GM21786 (cell line): ENCODE measurements around the gene BCL7C.
A peak's percentile ranks its signal among the peaks of the same experiment; 100 is the strongest.
"Not testable (repeated sequence)": the region's sequence is repeated elsewhere in the genome, so short reads cannot be mapped to it uniquely, and the experiment has no call there.

Experiments
- ATAC-seq: cut with Tn5 transposase; IDR thresholded peaks from one replicate; pipeline ENCODE4 v1.9.1; 2021; ENCODE audit not compliant: unreplicated experiment

The BCL7C gene

DNA sequence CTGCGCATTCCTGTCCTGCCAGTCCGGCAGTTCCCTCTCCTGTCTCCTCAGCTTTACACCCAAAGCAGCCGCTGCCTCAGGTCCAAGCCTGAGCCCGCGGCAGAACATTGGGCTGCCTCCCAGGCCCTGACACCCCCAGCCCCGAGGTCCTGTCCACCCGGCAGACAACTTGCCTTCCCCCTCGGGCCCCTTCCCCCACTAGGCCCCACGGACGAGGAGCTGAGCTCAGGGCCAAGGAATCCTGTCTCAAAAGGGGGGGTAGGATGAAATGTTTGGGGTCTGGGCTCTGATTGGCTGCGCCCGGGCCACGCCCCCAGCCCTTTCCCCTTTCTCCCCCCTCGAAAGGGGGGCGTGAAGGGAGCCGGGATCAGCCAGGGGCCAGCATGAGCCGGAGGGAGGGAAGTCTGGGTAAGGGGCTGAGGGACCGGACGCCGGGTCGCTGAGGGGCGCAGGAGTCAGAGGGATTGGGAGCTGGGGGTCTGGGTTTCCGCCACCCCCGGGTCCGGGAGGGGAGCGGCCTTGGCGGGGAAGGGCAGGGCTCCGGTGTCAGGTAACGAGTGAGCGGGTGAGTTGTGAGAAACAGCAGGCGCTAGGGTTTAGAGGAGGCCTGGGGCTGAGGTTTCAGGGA is 2.5 kb upstream of the BCL7C start, which contains the start of gene CTF1:
Gene CTF1, plus strand, starts transcription at position 354 of the 628 bp plus-strand sequence. Its CDS starts 30 bp downstream, at position 384.
- no peak for ATAC-seq

DNA sequence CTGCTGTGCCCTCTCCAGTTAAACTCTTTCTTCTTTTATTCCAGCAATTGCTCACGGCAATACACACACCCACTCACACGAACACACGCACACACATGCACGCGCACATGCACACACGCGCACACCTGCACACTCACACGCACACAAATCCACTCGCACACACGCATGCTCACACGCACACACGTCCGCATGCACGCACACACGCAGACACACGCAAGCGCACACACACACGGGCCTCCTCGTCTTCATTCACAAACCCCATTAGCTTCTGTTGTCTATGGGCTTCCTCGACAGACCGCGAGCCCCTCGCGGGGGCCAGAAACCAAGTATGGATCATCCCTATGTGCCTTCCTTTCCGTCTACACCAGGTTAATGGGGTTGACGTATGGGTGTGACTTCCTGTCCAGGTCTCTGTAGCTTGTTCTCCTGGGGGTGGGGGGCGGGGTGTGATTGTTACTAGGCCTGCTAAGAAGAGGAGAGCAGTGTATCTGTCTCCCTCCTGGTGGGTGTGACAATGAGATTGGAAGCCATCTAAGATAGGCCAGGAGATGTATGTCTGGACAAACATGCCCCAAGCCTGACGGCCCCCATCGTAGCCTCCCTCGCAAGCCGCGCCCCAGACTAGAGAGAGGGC is 1.9 kb upstream of the BCL7C start:
- ATAC-seq: no peak

DNA sequence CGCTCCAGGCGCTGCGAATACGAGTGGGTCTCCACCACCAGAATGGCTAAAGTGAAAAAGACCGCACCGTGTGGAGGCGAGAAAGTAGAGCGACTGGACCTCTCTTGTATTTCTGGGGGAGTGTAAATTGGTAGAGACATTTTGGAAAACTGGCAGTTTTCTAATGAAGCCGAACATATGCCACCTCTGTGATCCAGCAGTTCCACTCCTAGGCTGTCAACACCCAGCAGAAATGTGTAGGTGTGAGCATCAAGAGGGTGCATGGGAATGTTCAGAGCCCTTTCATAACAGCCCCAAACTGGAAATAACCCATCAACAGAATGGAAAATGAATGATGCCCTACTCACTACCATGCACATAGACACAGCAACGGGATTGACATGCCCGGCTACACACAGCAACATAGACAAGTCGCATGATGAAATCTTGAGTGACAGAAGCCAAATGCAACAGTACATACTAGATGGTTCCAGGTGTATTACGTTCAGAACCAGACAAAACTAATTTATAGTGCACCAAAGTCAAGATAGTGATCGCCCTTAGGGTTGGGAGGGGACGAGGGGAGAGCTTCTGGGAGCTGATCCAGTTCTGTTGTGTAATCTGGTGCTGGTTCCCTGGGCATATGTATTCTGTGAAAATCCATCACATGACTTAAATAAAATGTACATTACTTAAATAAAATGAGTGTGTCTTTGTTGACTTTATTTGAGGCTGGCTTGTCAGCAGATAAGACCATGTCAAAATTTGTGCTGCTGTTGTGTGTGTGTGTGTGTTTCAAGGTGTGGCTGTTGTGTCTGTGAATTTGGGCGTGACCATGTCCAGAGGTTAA is 877 bp upstream of the BCL7C start:
- no peak for ATAC-seq

DNA sequence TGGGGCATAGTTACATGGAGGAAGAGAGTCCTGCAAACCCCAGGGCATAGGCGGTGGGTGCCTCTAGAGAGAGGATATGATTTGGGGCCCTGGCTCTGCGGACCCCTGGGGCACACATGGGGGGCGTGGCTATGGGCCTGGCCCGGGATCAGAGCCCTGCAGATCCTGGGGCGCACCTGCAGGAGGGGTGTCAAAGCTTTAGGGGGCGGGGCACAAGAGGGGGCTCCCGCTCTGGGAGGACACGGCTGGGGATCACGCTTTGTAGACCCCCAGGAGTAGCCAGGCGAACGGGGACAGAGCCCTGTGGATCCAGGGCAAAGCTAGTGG is 497 bp downstream of the BCL7C start:
- no peak for ATAC-seq

DNA sequence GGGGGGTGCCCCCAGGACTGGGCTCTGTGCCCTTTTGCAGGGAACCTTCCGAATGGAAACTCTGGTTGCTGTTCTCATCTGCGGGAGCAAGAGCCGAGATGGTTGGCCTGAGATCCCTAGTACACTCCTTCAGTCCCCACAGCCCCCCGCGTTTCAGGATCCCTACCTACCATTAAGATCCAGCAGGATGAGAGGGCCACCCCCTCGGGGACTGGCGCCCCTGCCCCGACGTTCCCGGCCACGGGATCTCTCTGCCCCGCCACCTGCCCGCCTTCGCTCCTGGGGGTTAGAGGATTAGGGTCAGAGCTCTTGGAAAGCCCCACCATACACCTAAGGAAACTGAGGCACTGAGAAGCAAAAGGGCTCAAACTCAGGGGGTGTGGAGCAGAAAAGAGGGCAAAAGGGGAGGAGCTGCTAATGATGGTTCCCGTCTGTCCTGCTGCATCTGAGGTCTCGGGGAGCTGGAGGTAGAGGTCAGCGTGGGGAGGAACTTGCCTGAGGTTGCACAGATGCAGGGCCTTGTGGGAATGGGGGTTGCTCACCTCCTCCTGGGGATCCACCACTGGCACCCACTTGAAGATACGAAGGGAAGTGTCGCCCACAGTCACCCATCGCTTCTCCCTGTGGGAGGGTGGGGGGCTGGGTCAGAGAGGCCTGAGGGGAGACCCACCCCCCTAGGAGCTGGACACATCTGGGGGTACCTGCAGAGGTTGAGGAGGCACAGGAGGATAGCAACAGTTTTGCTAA is 1.0 kb downstream of the BCL7C start:
- no peak for ATAC-seq

DNA sequence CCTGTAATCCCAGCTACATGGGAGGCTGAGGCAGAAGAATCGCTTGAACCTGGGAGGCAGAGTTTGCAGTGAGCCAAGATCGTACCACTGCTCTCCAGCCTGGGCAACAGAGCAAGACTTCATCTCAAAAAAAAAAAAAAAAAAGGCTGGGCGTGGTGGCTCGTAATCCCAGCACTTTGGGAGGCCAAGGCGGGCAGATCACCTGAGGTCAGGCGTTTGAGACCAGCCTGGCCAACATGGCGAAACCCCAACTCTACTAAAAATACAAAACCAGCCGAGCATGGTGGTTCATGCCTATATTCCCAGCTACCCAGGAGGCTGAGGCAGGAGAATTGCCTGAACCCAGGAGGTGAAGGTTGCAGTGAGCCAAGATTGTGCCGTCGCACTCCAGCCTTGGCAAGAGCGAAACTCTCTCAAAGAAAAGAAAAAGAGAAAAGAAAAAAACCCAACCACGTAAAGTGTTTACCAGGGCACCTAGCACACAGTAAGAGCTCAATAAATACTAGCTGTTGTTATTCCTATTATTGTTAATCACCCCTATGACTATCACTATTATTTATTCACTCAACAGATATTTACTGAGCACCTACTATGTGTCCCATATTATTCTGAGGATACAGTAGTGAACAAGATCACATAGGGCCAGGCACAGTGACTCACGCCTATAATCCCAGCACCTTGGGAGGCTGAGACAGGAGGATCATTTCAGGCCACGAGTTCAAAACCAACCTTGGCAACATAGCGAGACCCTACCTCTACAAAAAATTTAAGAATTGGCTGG is 2.6 kb downstream of the BCL7C start:
- ATAC-seq: not testable (repeated sequence)

DNA sequence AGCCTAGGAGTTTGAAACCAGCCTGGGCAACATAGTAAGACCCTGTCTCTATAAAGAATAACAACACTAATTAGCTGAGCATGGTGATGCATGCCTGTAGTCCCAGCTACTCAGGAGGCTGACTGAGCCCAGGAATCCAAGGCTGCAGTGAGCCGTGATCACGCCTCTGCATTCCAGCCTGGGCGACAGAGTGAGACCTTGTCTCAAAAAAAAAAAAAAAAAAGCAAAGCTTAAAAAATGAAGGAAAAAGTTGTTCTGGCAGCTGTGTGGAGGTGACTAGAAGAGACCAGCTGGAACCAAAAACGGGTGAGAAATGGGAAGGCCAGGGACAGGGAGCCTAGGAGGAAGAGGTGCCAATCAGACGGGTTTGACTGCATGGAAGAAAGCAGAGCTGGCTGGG is 4.2 kb downstream of the BCL7C start:
- ATAC-seq: no peak

DNA sequence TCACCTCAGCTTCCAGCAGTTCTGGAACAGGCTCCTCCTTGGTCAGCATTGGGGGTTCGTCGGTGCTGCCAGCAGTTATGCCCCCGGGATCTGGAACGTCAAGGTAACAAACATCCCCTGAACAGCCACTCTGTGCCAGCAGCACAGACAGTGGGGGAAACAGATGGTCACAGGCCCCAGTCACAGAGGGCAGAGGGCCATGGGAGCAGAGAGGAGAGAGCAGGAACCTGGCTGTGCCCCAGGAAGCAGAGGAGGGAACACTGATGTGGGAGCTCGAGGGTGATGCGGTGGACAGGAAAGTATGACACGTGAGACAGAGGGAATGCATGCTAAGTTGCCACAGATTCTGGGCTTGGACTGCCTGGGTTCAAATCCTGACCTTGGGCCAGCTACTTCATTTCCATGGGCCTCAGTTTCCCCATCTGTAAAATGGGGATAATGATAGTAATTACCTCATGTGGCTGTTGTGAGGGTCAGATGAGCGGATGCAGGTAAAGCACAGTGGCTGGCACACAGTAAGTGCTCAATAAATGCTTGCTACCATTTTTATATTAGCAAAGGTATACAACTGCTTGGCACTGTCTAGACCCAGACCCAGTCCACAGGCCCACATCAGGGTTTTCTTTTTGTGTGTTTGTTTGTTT is 4.9 kb downstream of the BCL7C start:
- ATAC-seq: no peak

DNA sequence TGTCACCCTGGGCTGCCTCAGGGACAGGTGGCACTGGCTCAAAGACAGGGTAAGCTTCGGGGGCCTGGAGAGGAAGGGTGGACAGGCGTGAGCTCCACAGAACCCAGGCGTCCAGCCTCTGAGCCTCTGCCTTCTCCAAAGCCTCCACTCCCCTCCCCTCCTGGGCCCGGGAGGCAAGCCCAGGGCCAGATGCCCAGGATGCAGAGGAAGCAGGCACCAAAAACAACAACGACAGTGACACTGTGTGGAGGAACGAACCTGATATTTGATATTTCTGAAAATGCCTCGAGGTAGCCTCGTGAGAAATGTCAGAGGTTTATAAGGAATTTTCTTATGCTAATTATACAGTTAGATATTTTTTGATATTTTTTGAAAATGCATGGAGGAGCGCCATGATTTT is 6.0 kb downstream of the BCL7C start:
- ATAC-seq: no peak

DNA sequence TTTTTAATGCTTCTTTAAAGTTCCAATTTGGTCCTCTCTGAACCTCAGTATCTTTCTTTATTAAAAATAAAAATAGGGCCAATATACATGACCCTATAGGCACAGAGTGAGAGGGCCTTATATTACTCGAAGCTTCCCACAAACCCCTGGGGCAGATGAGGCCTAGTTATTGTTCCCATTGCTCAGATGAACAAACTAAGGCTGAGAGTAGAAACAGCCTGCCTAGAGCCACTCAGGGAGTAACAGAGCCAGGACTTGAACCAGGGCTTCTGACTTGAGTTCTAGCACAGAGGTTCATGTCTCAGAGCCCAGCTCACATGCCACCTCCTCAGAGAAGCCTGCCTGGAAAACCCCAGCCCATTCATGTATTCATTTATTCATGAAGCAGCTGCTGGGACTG is 7.7 kb downstream of the BCL7C start:
- ATAC-seq: no peak

DNA sequence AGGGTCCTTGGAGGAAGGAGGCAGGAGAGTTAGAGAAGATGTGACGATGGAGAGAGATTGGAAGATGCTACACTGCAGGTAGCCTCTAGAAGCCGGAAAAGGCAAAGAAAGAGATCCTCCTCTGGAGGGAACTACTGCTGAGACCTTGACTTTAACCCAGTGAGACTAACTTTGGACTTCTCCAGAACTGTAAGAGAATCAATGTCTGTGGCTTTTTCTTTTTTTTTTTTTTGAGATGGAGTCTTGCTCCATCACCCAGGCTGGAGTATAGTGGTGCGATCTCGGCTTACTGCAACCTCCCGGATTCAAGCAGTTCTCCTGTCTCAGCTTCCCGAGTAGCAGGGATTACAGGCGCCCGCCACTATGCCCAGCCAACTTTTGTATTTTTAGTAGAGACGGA is 8.7 kb downstream of the BCL7C start:
- no peak for ATAC-seq

DNA sequence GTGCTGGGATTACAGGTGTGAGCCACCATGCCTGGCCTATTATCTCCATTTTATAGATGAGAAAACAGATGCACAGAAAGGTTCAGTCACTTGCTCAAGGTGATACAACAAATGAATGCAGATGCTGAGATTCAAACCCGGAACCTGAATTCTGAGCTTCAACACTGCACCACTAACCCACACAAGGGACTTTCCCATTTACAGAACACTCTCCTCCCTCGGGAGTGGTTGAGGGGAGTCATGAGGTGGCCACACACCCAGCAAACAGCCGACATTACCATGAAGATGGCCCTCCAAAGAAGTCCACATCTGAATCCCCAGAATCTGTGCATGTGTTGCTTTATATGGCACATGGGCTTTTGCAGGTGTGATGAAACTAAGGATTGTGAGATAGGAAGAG is 9.1 kb downstream of the BCL7C start:
- no peak for ATAC-seq

DNA sequence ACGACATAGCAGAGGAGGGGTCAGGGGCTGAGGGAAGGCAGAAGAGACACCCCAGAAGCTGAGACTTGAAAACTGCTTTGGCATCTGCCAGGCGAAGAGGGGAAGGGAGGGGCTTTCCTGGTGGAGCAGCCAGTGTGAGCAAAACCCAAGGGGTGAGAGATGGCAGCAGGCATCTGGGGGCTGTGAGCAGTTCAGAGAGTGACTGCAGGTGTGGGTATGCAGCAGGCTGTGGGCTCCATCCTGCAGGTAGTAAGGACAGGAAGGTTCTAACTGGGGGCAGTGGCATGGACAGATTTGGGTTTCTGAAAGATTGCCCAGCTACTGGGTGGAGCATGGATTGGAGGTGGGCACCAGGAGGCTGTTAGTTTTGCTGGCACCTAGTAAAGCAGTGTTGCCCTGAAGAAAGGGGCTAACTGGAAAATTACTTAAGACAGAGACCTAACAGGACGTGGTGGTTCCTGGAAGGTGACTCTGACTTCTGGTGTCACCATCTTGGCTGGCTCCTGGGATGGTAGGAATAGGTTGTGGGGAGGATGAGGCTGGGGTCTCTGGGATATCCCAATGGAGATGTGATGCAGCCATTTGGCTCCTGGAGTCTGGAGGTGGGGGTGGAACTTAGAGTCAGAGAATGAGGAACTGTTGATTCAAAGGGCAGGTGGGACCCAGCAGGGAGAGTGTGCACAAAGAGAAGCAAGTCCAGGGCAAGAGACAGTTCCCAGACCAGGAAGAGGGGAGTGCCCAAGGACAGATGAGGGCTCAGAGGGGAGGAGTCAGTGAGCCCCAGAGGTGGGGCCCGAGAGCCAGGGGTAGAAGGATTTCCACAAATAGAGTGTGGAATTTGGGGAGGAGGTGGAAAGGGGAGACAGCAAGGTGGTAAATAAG is 11.2 kb downstream of the BCL7C start:
- no peak for ATAC-seq

DNA sequence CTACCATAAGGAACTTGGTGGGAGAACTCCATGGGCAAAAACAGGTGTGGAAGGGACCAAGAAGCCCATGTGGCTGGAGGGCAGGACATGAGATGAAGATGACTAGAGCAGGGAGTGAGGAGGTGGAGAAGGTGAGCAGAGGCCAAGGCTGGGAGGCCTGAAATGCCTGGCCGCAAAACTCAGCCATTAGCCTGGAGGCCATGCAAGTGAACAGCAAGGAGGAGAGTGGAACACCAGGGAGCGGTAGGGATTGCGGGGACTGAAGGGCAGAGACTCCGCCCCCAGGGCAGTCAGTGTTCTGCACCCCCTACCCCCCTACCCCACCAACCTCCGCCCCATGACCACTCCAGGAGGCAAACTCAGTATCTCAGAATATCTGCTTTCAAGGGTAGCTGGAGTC is 17.0 kb downstream of the BCL7C start:
- ATAC-seq: no peak

DNA sequence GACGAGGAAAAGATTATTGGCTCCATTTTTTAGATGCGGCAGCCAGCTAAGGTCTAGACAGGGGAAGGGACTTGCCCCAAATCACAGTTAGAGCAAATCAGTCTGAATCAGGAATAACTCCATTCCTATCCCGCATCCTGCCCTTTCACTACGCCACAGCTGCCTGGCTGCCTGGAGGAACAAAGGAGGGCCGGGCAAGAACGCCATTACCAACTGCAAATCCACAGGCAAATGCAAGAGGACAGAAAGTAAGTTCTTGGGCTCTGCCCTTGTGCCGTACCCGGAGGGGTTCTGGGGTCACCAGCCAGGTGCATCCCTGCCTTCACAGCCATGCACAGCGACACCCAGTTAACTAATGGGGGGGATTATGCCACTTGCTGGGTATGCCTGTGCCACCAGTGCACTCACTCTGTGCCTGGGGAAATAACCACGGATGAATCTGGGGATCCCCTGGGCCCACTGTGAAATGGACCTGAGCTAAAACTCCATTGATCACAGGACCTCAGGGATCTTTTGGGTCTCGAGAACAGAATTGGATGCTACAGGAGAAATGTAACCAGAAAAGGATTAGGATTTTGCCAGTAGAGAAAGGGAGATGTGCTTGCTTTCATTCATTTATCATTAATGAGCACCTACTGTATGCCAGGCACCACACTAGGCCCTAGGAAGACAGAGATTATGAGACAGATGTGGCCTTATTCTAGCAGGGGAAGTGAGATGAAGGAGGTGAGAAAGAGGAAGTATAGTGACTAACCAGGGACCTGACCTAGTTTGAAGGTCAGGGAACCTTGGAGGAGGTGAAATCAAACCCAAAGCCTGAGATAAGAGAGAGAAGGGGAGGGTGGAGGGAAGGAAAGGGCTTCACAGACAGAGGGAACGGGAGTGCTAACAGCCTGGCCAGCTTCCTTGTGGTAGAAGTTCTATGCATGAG is 17.7 kb downstream of the BCL7C start:
- no peak for ATAC-seq

DNA sequence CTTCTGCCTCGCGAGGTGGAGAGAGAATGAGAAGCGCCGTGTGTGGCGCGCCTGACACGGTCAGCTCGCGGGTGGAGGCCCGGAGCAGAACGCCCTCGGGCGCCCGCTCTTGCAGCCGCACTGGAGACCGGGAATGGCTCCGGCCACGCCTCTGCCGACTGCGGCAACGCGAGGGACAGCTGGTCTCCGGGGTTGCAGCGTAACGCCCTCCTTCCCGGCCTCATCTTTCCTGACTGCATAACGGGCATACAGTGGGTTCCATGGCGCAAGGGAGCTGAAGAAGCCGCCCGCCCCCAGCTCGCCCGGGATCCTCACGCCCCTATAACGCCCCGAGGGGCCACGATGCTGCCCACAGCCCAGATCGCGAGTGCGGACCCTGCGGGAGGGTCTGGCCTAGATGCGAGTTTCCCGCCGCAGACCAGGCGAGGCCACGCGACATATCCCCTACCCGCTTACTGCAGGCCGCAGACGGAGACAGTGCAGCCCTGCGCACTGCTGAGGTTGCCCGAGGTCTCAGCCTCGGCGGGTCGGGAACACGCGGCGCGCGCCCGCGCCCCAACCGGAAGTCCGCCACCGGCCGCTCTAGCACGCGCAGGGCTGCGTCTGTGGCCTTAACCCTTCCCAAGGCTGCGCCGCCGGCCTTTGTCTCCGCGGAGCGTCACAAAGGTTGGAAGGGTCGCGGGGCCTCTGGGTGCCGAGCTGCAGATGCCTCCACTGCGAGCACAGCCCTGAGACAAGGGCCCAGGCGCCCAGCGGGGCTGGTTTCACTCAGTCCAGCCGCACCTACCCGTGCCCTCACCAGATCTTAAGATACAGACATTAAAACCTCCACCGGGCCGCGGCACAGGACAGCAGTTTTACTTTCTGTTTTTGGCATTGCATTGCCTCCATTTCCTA is 18.8 kb downstream of the BCL7C start:
- ATAC-seq: peak; percentile 49

DNA sequence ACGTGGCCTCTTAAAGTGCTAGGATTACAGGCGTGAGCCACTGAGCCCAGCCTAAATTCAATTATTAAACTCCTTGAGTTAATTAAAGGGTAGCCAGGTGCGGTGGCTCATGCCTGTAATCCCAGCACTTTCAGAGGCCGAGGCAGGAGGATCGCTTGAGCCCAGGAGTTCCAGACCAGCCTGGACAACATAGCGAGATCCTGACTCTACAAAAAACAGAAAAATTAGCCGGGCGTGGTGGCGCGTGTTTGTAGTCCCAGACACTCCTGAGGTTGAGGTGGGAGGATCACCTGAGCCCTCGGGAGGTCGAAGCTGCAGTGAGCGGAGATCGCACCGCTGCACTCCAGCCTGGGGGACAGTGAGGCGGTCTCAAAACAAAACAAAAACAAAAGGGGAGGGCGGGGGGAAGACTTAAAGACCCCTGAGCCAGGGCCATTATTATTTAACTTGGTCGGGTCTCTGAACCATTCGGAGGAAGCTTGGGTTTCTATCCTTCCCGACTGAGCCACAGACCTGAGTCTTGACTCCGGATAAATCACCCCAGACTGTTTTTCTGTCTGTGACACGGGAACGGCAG is 19.5 kb downstream of the BCL7C start:
- no peak for ATAC-seq
